ENCODE results near the gene ACBD3.

- no peak for TF ChIP-seq POLR2AphosphoS5 (IDR thresholded peaks at IDR 0.05; ENCODE audit: low read length)
- TF ChIP-seq ZNF274 (IDR thresholded peaks at IDR 0.05; ENCODE audit: insufficient read depth, insufficient read length): no peak
- no peak for TF ChIP-seq HDAC2 (IDR thresholded peaks at IDR 0.05)
- TF ChIP-seq CEBPB (IDR thresholded peaks at IDR 0.05; ENCODE audit: borderline replicate concordance in 1 of 2, low read depth in 2 of 2, low read length in 2 of 2): no peak
- no peak for TF ChIP-seq TAF1 (IDR thresholded peaks at IDR 0.05; ENCODE audit: borderline replicate concordance, low read depth, low read length)
- no peak for TF ChIP-seq EGR1 (IDR thresholded peaks at IDR 0.05; ENCODE audit: borderline replicate concordance in 1 of 2, low read depth in 2 of 2, low read length in 2 of 2)
- TF ChIP-seq EZH2 (IDR thresholded peaks at IDR 0.05; ENCODE audit: borderline replicate concordance, control insufficient read depth, low read depth, low read length): no peak
- no peak for TF ChIP-seq YY1 (IDR thresholded peaks at IDR 0.05; ENCODE audit: low read depth, low read length)
- TF ChIP-seq MLLT1 (IDR thresholded peaks at IDR 0.05): no peak
- no peak for TF ChIP-seq CREM (IDR thresholded peaks at IDR 0.05; ENCODE audit: low read depth)
- TF ChIP-seq YBX1 (IDR thresholded peaks at IDR 0.05): no peak
- TF ChIP-seq, protein P1, sequence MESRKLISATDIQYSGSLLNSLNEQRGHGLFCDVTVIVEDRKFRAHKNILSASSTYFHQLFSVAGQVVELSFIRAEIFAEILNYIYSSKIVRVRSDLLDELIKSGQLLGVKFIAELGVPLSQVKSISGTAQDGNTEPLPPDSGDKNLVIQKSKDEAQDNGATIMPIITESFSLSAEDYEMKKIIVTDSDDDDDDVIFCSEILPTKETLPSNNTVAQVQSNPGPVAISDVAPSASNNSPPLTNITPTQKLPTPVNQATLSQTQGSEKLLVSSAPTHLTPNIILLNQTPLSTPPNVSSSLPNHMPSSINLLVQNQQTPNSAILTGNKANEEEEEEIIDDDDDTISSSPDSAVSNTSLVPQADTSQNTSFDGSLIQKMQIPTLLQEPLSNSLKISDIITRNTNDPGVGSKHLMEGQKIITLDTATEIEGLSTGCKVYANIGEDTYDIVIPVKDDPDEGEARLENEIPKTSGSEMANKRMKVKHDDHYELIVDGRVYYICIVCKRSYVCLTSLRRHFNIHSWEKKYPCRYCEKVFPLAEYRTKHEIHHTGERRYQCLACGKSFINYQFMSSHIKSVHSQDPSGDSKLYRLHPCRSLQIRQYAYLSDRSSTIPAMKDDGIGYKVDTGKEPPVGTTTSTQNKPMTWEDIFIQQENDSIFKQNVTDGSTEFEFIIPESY (IDR thresholded peaks at IDR 0.05): no peak
- TF ChIP-seq ESRRA (IDR thresholded peaks at IDR 0.05; ENCODE audit: low read length): no peak
These were observed 73.9 kb downstream of the ACBD3 start for GRCh38 chr1:226112626-226113025.

All from GM12878 (cell line).